ENCODE results near the gene RAB42. TPM values are rescaled to one million over a fixed set of nuclear protein-coding genes. Genes with fewer than 3 reads are reported as not detected.

The RAB42 gene
- total and polyA plus RNA-seq, 2 of the 8 experiments (the other 6 are each of a cell fraction or from before 2014, with no cell fraction given) = 12.5 to 16.6 TPM

GRCh38 chr1:28602536-28603439 is 10.7 kb downstream of the RAB42 start:
- H4K8ac ChIP-seq (ENCODE audit: extremely low read depth, insufficient read depth, low read length) = no peak overlapping the region
- H3K27me3 ChIP-seq (replicated peaks in 1 of 4; ENCODE audit: control insufficient read depth in 3 of 4, extremely low read depth in 1 of 4, insufficient read depth in 3 of 4, low read length in 3 of 4) = no peaks in the 10 kb centered on the region
- no peak overlapping the region for H2BK15ac ChIP-seq (ENCODE audit: low read length)
- FAIRE-seq (peak; percentile 39), DNase-seq (ENCODE audit: low read depth in 1 of 2, low spot score in 2 of 2) (peak in 1 of 2 experiments; percentile 63)
- no peaks in the 10 kb centered on the region for H4K20me1 ChIP-seq (replicated peaks in 1 of 2; ENCODE audit: control insufficient read depth in 1 of 2, insufficient read depth in 2 of 2, low read length in 2 of 2)
- no peaks in the 10 kb centered on the region for H3K9me3 ChIP-seq (ENCODE audit: insufficient read depth in 2 of 2, low read depth in 1 of 2, low read length in 1 of 2)
- H2BK12ac ChIP-seq (ENCODE audit: low read depth, low read length) = no peak overlapping the region; the same call in 1 of the 2 replicates
- no peak overlapping the region for H3K23ac ChIP-seq (ENCODE audit: insufficient read length)
- ChIA-PET CTCF (ENCODE audit: partially characterized antibody) (interaction anchor here (0.5 to 6.9 kb wide), 35 partner anchors 9 to 660 kb away, joined by 3 to 73 read pairs (median 4); partner anchors contain the start of genes RAB42 and TRNAU1AP), POLR2A (ENCODE audit: partially characterized antibody) (interaction anchor here (0.6 to 21.8 kb wide), 12 partner anchors 9 to 272 kb away, joined by 3 to 473 read pairs (median 4); partner anchors contain the start of genes RCC1, TAF12, TRNAU1AP and YTHDF2)
- no peak overlapping the region for H3K56ac ChIP-seq (replicated peaks; ENCODE audit: insufficient read length, low read depth, low read length)
- no peak for TF ChIP-seq MAX (IDR thresholded peaks at IDR 0.05)
- no peak for TF ChIP-seq EGR1 (IDR thresholded peaks at IDR 0.05; ENCODE audit: borderline replicate concordance, low read depth, low read length)
- peak; percentile 89 to 92 for TF ChIP-seq RAD21 (IDR thresholded peaks at IDR 0.05 in 1 of 2, conservative IDR thresholded peaks at IDR 0.05 in 1 of 2; ENCODE audit: low read depth in 2 of 2, low read length in 2 of 2)
- TF ChIP-seq YY1 (IDR thresholded peaks at IDR 0.05; ENCODE audit: low read depth, low read length) = 0 out of 2 replicates have a peak, but pooled peaks have one; percentile 30
- no peak for TF ChIP-seq BRCA1 (IDR thresholded peaks at IDR 0.05; ENCODE audit: low read depth, low read length)
- peak in 2 of 3 experiments; percentile 72; a peak in 3 of 4 replicates for TF ChIP-seq CTCF (IDR thresholded peaks at IDR 0.05; ENCODE audit: control extremely low read depth in 1 of 3, insufficient read depth in 1 of 3, low read depth in 1 of 3, low read length in 3 of 3)
- no peak for TF ChIP-seq JUN (IDR thresholded peaks at IDR 0.05; ENCODE audit: low read depth, low read length)
- 85% methylated on average over 13 of the region's 15 CpGs; no CpG with 5 or more reads in 1 of the 2 experiments for WGBS, 2 experiments (ENCODE audit: extremely low coverage in 1 of 2, insufficient coverage in 1 of 2, insufficient read length in 1 of 2, insufficient replicate concordance in 2 of 2, low coverage in 1 of 2, low lambda C conversion rate in 2 of 2, missing lambda C conversion rate in 1 of 2)
- no peak overlapping the region; the same call in 1 of the 2 replicates for H3K27ac ChIP-seq (ENCODE audit: low read depth, low read length)
- no peak overlapping the region for H2AFZ ChIP-seq (ENCODE audit: low read length)
- H3K4ac ChIP-seq (replicated peaks; ENCODE audit: insufficient read length, low read depth, low read length) = no peak overlapping the region
- H3K18ac ChIP-seq (ENCODE audit: extremely low read depth, low read length) = no peak overlapping the region
- H3K4me3 ChIP-seq (ENCODE audit: extremely low read depth in 1 of 4, insufficient read depth in 2 of 4, low read depth in 3 of 4, low read length in 4 of 4) = no peak overlapping the region
- no peak overlapping the region for H4K91ac ChIP-seq (replicated peaks; ENCODE audit: insufficient read length, low read length)
- 0 out of 2 replicates have a peak overlapping the region, but pooled peaks have one; percentile 71 for H2BK5ac ChIP-seq (ENCODE audit: low read depth, low read length)
- H2BK120ac ChIP-seq (replicated peaks; ENCODE audit: low read depth, low read length) = no peak overlapping the region
- H3K79me1 ChIP-seq (ENCODE audit: low read depth, low read length) = no peaks in the 10 kb centered on the region
- no peak overlapping the region for H4K5ac ChIP-seq (ENCODE audit: insufficient read length, low read depth, low read length)
- peak overlapping the region; percentile 32; the same call in 1 of the 2 replicates for H2AK5ac ChIP-seq (ENCODE audit: low read depth, low read length)
- no peak overlapping the region for H3K9ac ChIP-seq (replicated peaks in 1 of 4; ENCODE audit: extremely low read depth in 1 of 4, low read depth in 3 of 4, low read length in 3 of 4)
- peaks cover 0 to 17% (median 5%) of the 10 kb centered on the region in 4 experiments; a peak in 5 of 8 replicates for H3K36me3 ChIP-seq (ENCODE audit: control insufficient read depth in 2 of 4, insufficient read depth in 4 of 4, low read length in 3 of 4)
- H3K4me1 ChIP-seq (replicated peaks in 1 of 4; ENCODE audit: control insufficient read depth in 3 of 4, insufficient read depth in 4 of 4, low read length in 3 of 4) = 0 out of 7 replicates have a peak, but pooled peaks cover 0 to 2% (median 0%) of the 10 kb centered on the region in 4 experiments
- no peak overlapping the region for H3K4me2 ChIP-seq (ENCODE audit: insufficient read depth in 1 of 2, low read depth in 2 of 2, low read length in 2 of 2)
- no peak overlapping the region for H3K14ac ChIP-seq (ENCODE audit: insufficient read length)
- H2BK20ac ChIP-seq (ENCODE audit: low read length) = no peak overlapping the region
- no peaks in the 10 kb centered on the region for H3K79me2 ChIP-seq (ENCODE audit: control insufficient read depth in 1 of 2, insufficient read depth in 2 of 2, low read length in 2 of 2)
- no peaks in the 10 kb centered on the region for H3K23me2 ChIP-seq (ENCODE audit: low read depth, low read length)
